ENCODE data around the gene FAM184B. TPM values are rescaled to one million over a fixed set of nuclear protein-coding genes. Genes with fewer than 3 reads are reported as not detected.

The FAM184B gene
- total and polyA plus RNA-seq, 2 of the 4 experiments (the other 2 are of a cell fraction): 0.07 to 0.18 TPM

GRCh38 chr4:17726911-17727310 lies 54.5 kb downstream of the FAM184B start:
- Histone ChIP-seq H2BK20ac (ENCODE audit: low read depth, low read length) (no peak overlapping the region), H2BK120ac (ENCODE audit: low read depth, low read length) (no peak overlapping the region), H3K18ac (ENCODE audit: low read depth, low read length) (no peak overlapping the region), H2AFZ (replicated peaks; ENCODE audit: low read length, poor library complexity) (no peak overlapping the region), H2BK15ac (ENCODE audit: low read depth, low read length) (no peak overlapping the region), H3K27me3 (ENCODE audit: control insufficient read depth, insufficient read depth, low read length) (no peaks in the 10 kb centered on the region), H3K9ac (ENCODE audit: low read depth, low read length) (no peak overlapping the region), H4K20me1 (ENCODE audit: insufficient read depth, low read length) (no peaks in the 10 kb centered on the region), H3K23ac (ENCODE audit: low read depth, low read length) (no peak overlapping the region), H3K4me3 (ENCODE audit: insufficient read depth, low read depth, low read length) (no peak overlapping the region), H4K5ac (ENCODE audit: low read depth, low read length) (no peak overlapping the region), H3K56ac (ENCODE audit: extremely low read depth, insufficient read depth, low read length) (no peak overlapping the region), H3K9me1 (ENCODE audit: insufficient read depth, low read length) (no peaks in the 10 kb centered on the region), H3K9me3 (ENCODE audit: control insufficient read depth, insufficient read depth, low read length) (no peaks in the 10 kb centered on the region), H3K4ac (ENCODE audit: low read depth, low read length) (no peak overlapping the region), H2AK5ac (ENCODE audit: low read depth, low read length) (no peak overlapping the region), H3K4me2 (ENCODE audit: low read depth, low read length) (no peak overlapping the region), H3K4me1 (ENCODE audit: control insufficient read depth, insufficient read depth, low read length) (no peaks in the 10 kb centered on the region), H3K36me3 (ENCODE audit: control insufficient read depth, insufficient read depth, low read length) (no peaks in the 10 kb centered on the region), H2AK9ac (replicated peaks; ENCODE audit: low read depth, low read length, poor library complexity) (no peak overlapping the region), H4K91ac (ENCODE audit: insufficient read depth, low read depth, low read length) (no peak overlapping the region), H4K8ac (ENCODE audit: low read depth in 2 of 2, low read length in 2 of 2) (no peak overlapping the region), H3K14ac (replicated peaks; ENCODE audit: low read depth, low read length) (no peak overlapping the region), H3K79me1 (ENCODE audit: low read depth in 1 of 2, low read length in 2 of 2) (no peaks in the 10 kb centered on the region), H2BK5ac (ENCODE audit: low read depth, low read length, poor library complexity, severe bottlenecking) (no peak overlapping the region), H3K27ac (ENCODE audit: insufficient read depth, low read length) (no peak overlapping the region)
- ChIA-PET CTCF (no interaction called here), POLR2A (ENCODE audit: unreplicated experiment) (no interaction called here)
- intact Hi-C loops (cut with micrococcal nuclease): no loop called here
- no TSS peak for BruUV-seq (replicated peaks)
- WGBS, 2 experiments (ENCODE audit: extremely low coverage in 2 of 2, insufficient read length in 1 of 2): 60% methylated on average over 1 of the region's 2 CpGs; no CpG with 5 or more reads in 1 of the 2 experiments
- DNase-seq (no peak), ATAC-seq (ENCODE audit: low read depth) (no peak)
- in situ Hi-C loops (cut with MboI; ENCODE audit: low sequenced_read_pairs): no loop called here
- TF ChIP-seq MXI1 (IDR thresholded peaks at IDR 0.05; ENCODE audit: borderline replicate concordance, low read depth, low read length): no peak
- no peak for TF ChIP-seq USF2 (IDR thresholded peaks at IDR 0.05; ENCODE audit: low read depth, low read length)
- no peak for TF ChIP-seq FOS (IDR thresholded peaks at IDR 0.05; ENCODE audit: low read depth, low read length)
- TF ChIP-seq RAD21 (IDR thresholded peaks at IDR 0.05; ENCODE audit: low read length): no peak
- TF ChIP-seq ELK1 (IDR thresholded peaks at IDR 0.05; ENCODE audit: borderline replicate concordance, low read depth, low read length): no peak
- TF ChIP-seq NFE2L2 (IDR thresholded peaks at IDR 0.05; ENCODE audit: low read depth, low read length): no peak
- TF ChIP-seq SMC3 (IDR thresholded peaks at IDR 0.05; ENCODE audit: low read depth, low read length): no peak
- no peak for TF ChIP-seq CEBPB (IDR thresholded peaks at IDR 0.05; ENCODE audit: low read depth, low read length)
- TF ChIP-seq POLR2A (IDR thresholded peaks at IDR 0.05; ENCODE audit: low read depth, low read length): no peak
- TF ChIP-seq CTCF (conservative IDR thresholded peaks at IDR 0.05; ENCODE audit: low read depth, low read length): no peak
- TF ChIP-seq RFX5 (IDR thresholded peaks at IDR 0.05; ENCODE audit: low read depth, low read length): no peak
- no peak for TF ChIP-seq MAFK (IDR thresholded peaks at IDR 0.05; ENCODE audit: low read depth, low read length)
- TF ChIP-seq CHD1 (IDR thresholded peaks at IDR 0.05; ENCODE audit: low read depth, low read length): no peak
- TF ChIP-seq RCOR1 (IDR thresholded peaks at IDR 0.05; ENCODE audit: insufficient replicate concordance, low read length): no peak
- TF ChIP-seq BHLHE40 (IDR thresholded peaks at IDR 0.05; ENCODE audit: low read depth, low read length): no peak
- no peak for TF ChIP-seq MAZ (IDR thresholded peaks at IDR 0.05; ENCODE audit: borderline replicate concordance, low read depth, low read length)
- dilution Hi-C loops (cut with HindIII; ENCODE audit: low sequenced_read_pairs, unreplicated experiment): no loop called here
